ENCODE data around the gene GBP1.

GRCh38 chr1:89025928-89026327 lies 39.1 kb downstream of the GBP1 start:
- TF ChIP-seq CTCF (conservative IDR thresholded peaks at IDR 0.05; ENCODE audit: low read depth, low read length) = no peak
- no peak for TF ChIP-seq POLR2A (IDR thresholded peaks at IDR 0.05; ENCODE audit: low read depth, low read length)
- no peak for TF ChIP-seq BHLHE40 (IDR thresholded peaks at IDR 0.05; ENCODE audit: low read depth, low read length)
- TF ChIP-seq CEBPB (IDR thresholded peaks at IDR 0.05; ENCODE audit: low read depth, low read length) = no peak
- no peak for TF ChIP-seq USF2 (IDR thresholded peaks at IDR 0.05; ENCODE audit: low read depth, low read length)
- no peak for TF ChIP-seq RAD21 (IDR thresholded peaks at IDR 0.05; ENCODE audit: low read length)

All from IMR-90 (cell line).